Neuronal stem cell (in vitro differentiated cells): ENCODE results near the gene IQCC.

ENCODE experiments used
- DNase-seq: peaks from one replicate; pipeline ENCODE4 v3.0.0-alpha.2; 2013; ENCODE audit warnings: low spot score
- H2AFZ ChIP-seq: one replicate; pipeline ENCODE4 v1.6.1; 2013; ENCODE audit warnings: mild to moderate bottlenecking, low read length, inconsistent platforms
- H2AK5ac ChIP-seq: 2 replicates; pipeline ENCODE4 v1.6.1; 2013; ENCODE audit warnings: low read depth, mild to moderate bottlenecking, inconsistent platforms, low read length, moderate library complexity, mixed read lengths
- H2BK120ac ChIP-seq: 2 replicates; pipeline ENCODE4 v1.6.1; 2013; ENCODE audit warnings: low read depth, mild to moderate bottlenecking, inconsistent platforms, low read length, moderate library complexity, mixed read lengths
- H2BK12ac ChIP-seq: one replicate; pipeline ENCODE4 v1.6.1; 2013; ENCODE audit warnings: low read length, inconsistent platforms
- H2BK15ac ChIP-seq: 2 replicates; pipeline ENCODE4 v1.6.1; 2013; ENCODE audit warnings: mild to moderate bottlenecking, low read length, inconsistent platforms, mixed read lengths
- H2BK5ac ChIP-seq: one replicate; pipeline ENCODE4 v1.6.1; 2013; ENCODE audit warnings: inconsistent platforms, mild to moderate bottlenecking, low read length, moderate library complexity
- H3K14ac ChIP-seq: one replicate; pipeline ENCODE4 v1.6.1; 2013; ENCODE audit warnings: low read length, inconsistent platforms
- H3K18ac ChIP-seq: 2 replicates; pipeline ENCODE4 v1.6.1; 2013; ENCODE audit warnings: low read length, inconsistent platforms
- H3K23ac ChIP-seq: 2 replicates; pipeline ENCODE4 v1.6.1; 2013; ENCODE audit warnings: low read depth, mild to moderate bottlenecking, mixed read lengths, low read length, inconsistent platforms; ENCODE audit not compliant: poor library complexity
- H3K27ac ChIP-seq: replicated peaks from 3 replicates; pipeline ENCODE4 v1.5.1; 2013; ENCODE audit warnings: low read length, inconsistent platforms
- H3K27me3 ChIP-seq, 3 experiments: 2 replicates each; pipeline ENCODE4 v1.6.1; 2013; ENCODE audit warnings: low read length in 3 of 3, mild to moderate bottlenecking in 2 of 3, inconsistent platforms in 1 of 3, low read depth in 1 of 3, mixed read lengths in 1 of 3, moderate library complexity in 1 of 3; ENCODE audit not compliant: control insufficient read depth in 3 of 3, insufficient read depth in 3 of 3
- H3K36me3 ChIP-seq, 2 donors: replicated peaks in 1 of 2; 2 replicates each; pipeline ENCODE4 v1.6.1; 2013; ENCODE audit warnings: low read length in 2 of 2; ENCODE audit not compliant: control insufficient read depth in 2 of 2, insufficient read depth in 2 of 2
- H3K4ac ChIP-seq: 2 replicates; pipeline ENCODE4 v1.6.1; 2013; ENCODE audit warnings: inconsistent platforms, mild to moderate bottlenecking, low read length, moderate library complexity
- H3K4me1 ChIP-seq, 2 donors: 1 replicate in 1 of 2; 2 replicates in 1 of 2; pipeline ENCODE4 v1.6.1; 2013; ENCODE audit warnings: low read length in 2 of 2, low read depth in 1 of 2; ENCODE audit not compliant: control insufficient read depth in 2 of 2, insufficient read depth in 1 of 2
- H3K4me2 ChIP-seq: one replicate; pipeline ENCODE4 v1.6.1; 2013; ENCODE audit warnings: mild to moderate bottlenecking, low read length, inconsistent platforms; ENCODE audit not compliant: insufficient read depth, poor library complexity, severe bottlenecking
- H3K4me3 ChIP-seq, 2 donors: 2 replicates each; pipeline ENCODE4 v1.5.1; 2013; ENCODE audit warnings: low read length in 2 of 2, mild to moderate bottlenecking in 2 of 2, inconsistent platforms in 1 of 2, moderate library complexity in 1 of 2
- H3K79me1 ChIP-seq: one replicate; pipeline ENCODE4 v1.6.1; 2013; ENCODE audit warnings: low read depth, mild to moderate bottlenecking, inconsistent platforms, low read length, moderate library complexity
- H3K9ac ChIP-seq: one replicate; pipeline ENCODE4 v1.6.1; 2013; ENCODE audit warnings: mild to moderate bottlenecking, low read depth, low read length, inconsistent platforms; ENCODE audit not compliant: poor library complexity
- H3K9me3 ChIP-seq, 2 donors: replicated peaks in 1 of 2; 2 replicates each; pipeline versions ENCODE3 to v1.6.1; 2013; ENCODE audit warnings: low read length in 2 of 2, mild to moderate bottlenecking in 2 of 2, inconsistent platforms in 1 of 2, low read depth in 1 of 2, mixed read lengths in 1 of 2, moderate library complexity in 1 of 2; ENCODE audit not compliant: control insufficient read depth in 2 of 2, insufficient read depth in 1 of 2
- H4K8ac ChIP-seq: one replicate; pipeline ENCODE4 v1.6.1; 2013; ENCODE audit warnings: low read depth, mild to moderate bottlenecking, inconsistent platforms, low read length, moderate library complexity
- H4K91ac ChIP-seq: one replicate; pipeline ENCODE4 v1.6.1; 2013; ENCODE audit warnings: low read length, low read depth, mild to moderate bottlenecking, inconsistent platforms; ENCODE audit not compliant: poor library complexity
- WGBS, 2 donors: extraction: QIAGEN DNeasy Blood & Tissue Kit; methylation state at CpG; one replicate each; pipeline ENCODE4 v1.1.7; 2013; ENCODE audit warnings: missing lambda C conversion rate in 2 of 2, mixed read lengths in 1 of 2; ENCODE audit not compliant: insufficient read length in 2 of 2, insufficient replicate concordance in 1 of 2; ENCODE audit errors: extremely low coverage in 2 of 2; 5-methylcytosine and 5-hydroxymethylcytosine counted together

IQCC gene

DNA sequence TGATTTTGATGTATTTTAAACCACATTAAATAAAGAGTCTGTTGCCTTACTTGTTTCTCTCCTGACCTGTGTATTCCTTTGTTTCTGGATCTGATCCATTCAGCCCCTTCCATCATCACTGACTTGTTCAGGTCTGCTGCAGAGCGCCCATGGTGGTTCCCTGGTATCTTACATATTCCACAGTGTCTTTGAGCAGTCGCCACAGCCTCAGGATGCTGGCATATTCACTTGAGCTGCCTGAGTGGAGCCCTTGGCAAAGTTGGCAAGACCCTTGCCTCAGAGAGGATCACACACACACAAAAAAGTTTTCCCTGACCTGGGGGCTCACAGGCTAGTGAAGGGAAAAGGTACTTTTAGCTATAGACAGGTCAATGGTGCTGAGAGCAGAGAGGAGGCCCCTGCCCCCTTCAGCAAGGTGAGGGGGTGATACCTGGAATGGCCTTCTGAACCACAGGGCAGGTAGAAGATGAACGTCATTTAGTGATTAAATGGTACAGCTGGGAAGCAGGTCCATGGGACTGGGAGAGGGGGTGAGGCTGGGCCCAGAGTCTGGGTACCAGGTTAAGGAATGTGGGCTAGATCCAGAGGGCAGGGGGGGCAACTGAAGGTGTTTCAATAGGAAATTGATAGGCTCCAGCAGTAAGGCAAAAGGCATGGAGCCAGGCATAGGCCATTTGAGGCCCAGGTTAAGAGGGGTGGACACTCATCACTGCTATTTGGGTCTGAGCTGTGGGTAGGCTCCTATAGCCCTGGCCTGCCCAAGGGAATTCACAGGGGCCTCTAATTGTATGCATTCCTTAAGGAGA, 7.0 kb upstream of the IQCC start:
- Histone ChIP-seq H2BK15ac (no peak overlapping the region), H2BK120ac (no peak overlapping the region), H4K91ac (no peak overlapping the region), H3K79me1 (no peaks in the 10 kb centered on the region), H2AK5ac (no peak overlapping the region), H3K4me2 (no peak overlapping the region), H3K18ac (no peak overlapping the region), H3K27me3 (no peaks in the 10 kb centered on the region), H3K14ac (no peak overlapping the region), H3K4me1 (peaks cover 20 to 23% of the 10 kb centered on the region in 2 donors), H2AFZ (no peak overlapping the region), H2BK5ac (no peak overlapping the region), H3K36me3 (peaks cover 38 to 54% of the 10 kb centered on the region in 2 donors), H3K4me3 (no peak overlapping the region), H3K4ac (no peak overlapping the region), H2BK12ac (no peak overlapping the region), H3K27ac (no peak overlapping the region), H3K9ac (no peak overlapping the region), H3K9me3 (no peaks in the 10 kb centered on the region), H3K23ac (no peak overlapping the region), H4K8ac (no peak overlapping the region)
- no peak for DNase-seq
- no CpG with 5 or more reads among the region's 3 CpGs for WGBS, 2 donors

DNA sequence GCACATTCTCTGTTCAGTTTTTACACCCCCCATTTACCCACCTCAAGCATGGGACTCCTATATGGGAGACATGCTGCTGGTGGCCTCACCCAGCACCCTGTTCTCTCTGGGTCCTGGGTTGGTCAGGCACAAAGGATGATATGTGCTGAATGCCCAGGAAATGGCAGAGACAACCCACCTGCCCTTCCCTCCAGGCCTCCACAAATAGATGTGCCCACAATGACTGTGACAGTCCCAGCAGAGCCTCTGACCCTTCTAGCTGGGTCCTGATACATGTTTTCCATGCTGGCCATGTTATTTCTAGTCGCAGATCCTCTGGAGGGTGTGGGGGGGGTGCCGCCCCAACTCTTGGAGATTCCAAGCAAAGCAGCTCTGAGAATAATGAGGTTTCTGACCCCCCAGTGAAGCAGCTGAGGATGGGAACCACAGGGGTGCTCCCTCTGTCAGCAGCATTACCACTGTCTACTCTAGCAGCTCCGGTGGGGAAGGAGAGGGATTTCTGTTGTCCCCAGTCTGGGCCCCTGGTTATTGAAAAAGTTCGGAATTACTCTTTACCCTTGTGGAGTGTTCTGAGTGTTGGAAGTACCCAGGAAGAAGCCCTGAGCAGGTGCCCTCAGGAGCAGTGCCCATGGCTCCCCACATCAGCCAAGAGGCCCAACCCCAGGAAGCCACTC, 6.3 kb upstream of the IQCC start:
- no peak overlapping the region for H3K4me2 ChIP-seq
- H3K9ac ChIP-seq: peak overlapping the region; percentile 71
- no peak for DNase-seq
- peak overlapping the region; percentile 80 for H2AK5ac ChIP-seq
- peak overlapping the region; percentile 35 for H2BK12ac ChIP-seq
- H3K27ac ChIP-seq: no peak overlapping the region
- peaks cover 0 to 2% (median 0%) of the 10 kb centered on the region in 3 experiments for H3K27me3 ChIP-seq
- peak overlapping the region; percentile 69 for H2BK15ac ChIP-seq
- peaks cover 20 to 23% of the 10 kb centered on the region in 2 donors for H3K4me1 ChIP-seq
- H3K4ac ChIP-seq: no peak overlapping the region
- H2BK120ac ChIP-seq: no peak overlapping the region
- peaks cover 32 to 46% of the 10 kb centered on the region in 2 donors for H3K36me3 ChIP-seq
- no peak overlapping the region for H2BK5ac ChIP-seq
- H4K8ac ChIP-seq: peak overlapping the region; percentile 29
- H3K23ac ChIP-seq: no peak overlapping the region
- no peak overlapping the region for H4K91ac ChIP-seq
- H3K9me3 ChIP-seq: no peaks in the 10 kb centered on the region
- H3K18ac ChIP-seq: peak overlapping the region; percentile 50
- H3K14ac ChIP-seq: no peak overlapping the region
- no CpG with 5 or more reads among the region's 4 CpGs for WGBS, 2 donors
- no peak overlapping the region for H2AFZ ChIP-seq
- H3K79me1 ChIP-seq: no peaks in the 10 kb centered on the region
- H3K4me3 ChIP-seq: peak overlapping the region in 1 of 2 donors; percentile 56

DNA sequence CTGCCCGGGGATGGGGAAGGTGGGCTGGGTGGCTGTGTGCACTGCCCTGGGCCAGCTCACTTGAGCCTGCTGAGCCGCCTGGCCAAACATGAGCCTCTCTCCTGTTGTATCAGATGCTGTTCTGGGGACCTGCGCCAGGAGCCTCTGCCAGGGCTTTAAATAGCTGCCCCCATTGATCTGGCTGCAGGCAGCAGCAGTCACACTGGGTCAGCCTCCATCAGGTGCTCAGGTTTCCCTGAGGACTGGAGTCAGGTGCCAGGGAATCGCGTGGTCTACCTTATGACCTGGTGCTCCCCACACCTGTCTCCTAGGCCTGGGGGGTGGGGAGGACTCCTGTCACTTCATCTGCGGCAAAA, 5.8 kb upstream of the IQCC start:
- Histone ChIP-seq H2AFZ (peak overlapping the region; percentile 82), H2BK5ac (no peak overlapping the region), H3K9me3 (no peaks in the 10 kb centered on the region), H2BK12ac (peak overlapping the region; percentile 35), H3K18ac (peak overlapping the region; percentile 58), H3K9ac (peak overlapping the region; percentile 71), H3K79me1 (no peaks in the 10 kb centered on the region), H3K4me2 (peak overlapping the region; percentile 78), H3K4ac (no peak overlapping the region), H3K4me1 (peaks cover 20 to 23% of the 10 kb centered on the region in 2 donors), H3K36me3 (peaks cover 29 to 41% of the 10 kb centered on the region in 2 donors), H3K27me3 (peaks cover 0 to 2% (median 0%) of the 10 kb centered on the region in 3 experiments), H2BK15ac (peak overlapping the region; percentile 69), H3K14ac (no peak overlapping the region), H3K23ac (peak overlapping the region; percentile 25), H4K8ac (peak overlapping the region; percentile 29), H3K27ac (peak overlapping the region; percentile 80), H3K4me3 (peak overlapping the region in 1 of 2 donors; percentile 56), H2BK120ac (no peak overlapping the region), H2AK5ac (peak overlapping the region; percentile 80), H4K91ac (no peak overlapping the region)
- WGBS, 2 donors: no CpG with 5 or more reads among the region's 6 CpGs
- no peak for DNase-seq
